Measurements from ENCODE around the gene HOXC9.
"Not testable (repeated sequence)": the region's sequence is repeated elsewhere in the genome, so short reads cannot be mapped to it uniquely, and the experiment has no call there.

The HOXC9 gene

GRCh38 chr12:54037360-54038283 lies 37.7 kb downstream of the HOXC9 start:
- no peak for DNase-seq (ENCODE audit: low read depth in 1 of 2, low spot score in 1 of 2)

DNA sequence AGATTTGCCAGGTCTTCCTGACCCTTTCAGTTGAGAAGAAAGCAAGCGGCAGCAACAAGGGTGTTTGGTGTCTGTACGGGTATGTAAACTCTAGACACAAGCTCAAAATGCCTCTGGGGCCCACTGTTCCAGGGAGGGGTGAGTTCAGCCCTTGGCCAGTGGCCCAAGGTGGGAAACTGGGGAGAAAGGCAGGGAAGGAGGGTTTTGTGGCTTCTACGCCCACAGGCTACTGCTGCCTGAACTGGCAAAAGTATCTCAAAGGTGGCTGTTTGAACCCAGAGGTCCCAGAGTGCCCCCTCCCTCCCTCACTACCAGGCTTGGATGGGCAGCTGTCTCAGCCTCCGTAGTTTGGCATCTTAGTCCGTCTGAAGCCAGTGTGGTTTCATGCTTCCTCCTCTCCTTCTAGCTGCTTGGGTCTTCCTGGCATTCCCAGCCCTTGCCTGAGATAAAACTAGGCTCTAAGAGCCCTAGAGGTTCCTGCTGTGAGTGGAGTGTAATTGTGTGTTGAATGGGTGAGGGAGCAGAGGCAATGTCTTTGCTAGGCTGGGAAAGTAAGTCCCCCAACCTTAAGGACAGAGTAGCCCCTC lies 38.4 kb downstream of the HOXC9 start:
- no peak for DNase-seq (ENCODE audit: low read depth in 1 of 2, low spot score in 1 of 2)

DNA sequence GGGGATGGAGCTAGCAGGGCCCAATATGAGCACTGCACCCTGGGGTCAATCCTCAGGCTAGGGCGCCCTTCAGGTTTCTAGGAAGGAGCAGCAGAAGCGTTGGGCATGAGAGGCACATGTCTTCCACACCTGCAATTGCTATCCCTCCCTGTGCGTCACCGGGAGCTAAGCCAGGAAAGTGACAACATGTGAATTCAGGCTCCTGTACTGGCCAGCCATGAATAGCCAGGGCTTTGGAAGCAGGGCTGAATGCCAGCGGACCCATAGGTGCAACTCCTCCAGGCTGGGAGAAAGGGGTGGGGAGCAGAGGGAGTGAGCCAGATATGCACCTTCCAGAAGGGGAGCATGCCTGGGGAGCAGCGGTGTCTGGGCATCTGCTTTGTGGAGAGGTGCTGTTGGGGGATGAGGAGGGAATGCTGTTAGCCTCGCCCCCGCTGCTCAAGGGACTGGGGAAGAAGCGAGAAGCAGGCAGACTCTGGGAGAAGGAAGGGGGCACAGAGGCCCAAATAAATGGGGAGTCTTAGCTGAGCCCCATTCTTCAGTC lies 39.0 kb downstream of the HOXC9 start:
- DNase-seq (ENCODE audit: low read depth in 1 of 2, low spot score in 1 of 2): no peak

GRCh38 chr12:54039417-54040147 lies 39.6 kb downstream of the HOXC9 start:
- no peak for DNase-seq (ENCODE audit: low read depth in 1 of 2, low spot score in 1 of 2)

- no peak for DNase-seq (ENCODE audit: low read depth in 1 of 2, low spot score in 1 of 2)
Observed at GRCh38 chr12:54040148-54040494, 40.2 kb downstream of the HOXC9 start.

- DNase-seq (ENCODE audit: low read depth in 1 of 2, low spot score in 1 of 2): no peak
Observed at GRCh38 chr12:54040648-54041047, 40.7 kb downstream of the HOXC9 start.

GRCh38 chr12:54041097-54041690 lies 41.2 kb downstream of the HOXC9 start:
- no peak for DNase-seq (ENCODE audit: low read depth in 1 of 2, low spot score in 1 of 2)

GRCh38 chr12:54042033-54042432 lies 42.1 kb downstream of the HOXC9 start:
- DNase-seq (ENCODE audit: low read depth in 1 of 2, low spot score in 1 of 2): not testable (repeated sequence)

DNA sequence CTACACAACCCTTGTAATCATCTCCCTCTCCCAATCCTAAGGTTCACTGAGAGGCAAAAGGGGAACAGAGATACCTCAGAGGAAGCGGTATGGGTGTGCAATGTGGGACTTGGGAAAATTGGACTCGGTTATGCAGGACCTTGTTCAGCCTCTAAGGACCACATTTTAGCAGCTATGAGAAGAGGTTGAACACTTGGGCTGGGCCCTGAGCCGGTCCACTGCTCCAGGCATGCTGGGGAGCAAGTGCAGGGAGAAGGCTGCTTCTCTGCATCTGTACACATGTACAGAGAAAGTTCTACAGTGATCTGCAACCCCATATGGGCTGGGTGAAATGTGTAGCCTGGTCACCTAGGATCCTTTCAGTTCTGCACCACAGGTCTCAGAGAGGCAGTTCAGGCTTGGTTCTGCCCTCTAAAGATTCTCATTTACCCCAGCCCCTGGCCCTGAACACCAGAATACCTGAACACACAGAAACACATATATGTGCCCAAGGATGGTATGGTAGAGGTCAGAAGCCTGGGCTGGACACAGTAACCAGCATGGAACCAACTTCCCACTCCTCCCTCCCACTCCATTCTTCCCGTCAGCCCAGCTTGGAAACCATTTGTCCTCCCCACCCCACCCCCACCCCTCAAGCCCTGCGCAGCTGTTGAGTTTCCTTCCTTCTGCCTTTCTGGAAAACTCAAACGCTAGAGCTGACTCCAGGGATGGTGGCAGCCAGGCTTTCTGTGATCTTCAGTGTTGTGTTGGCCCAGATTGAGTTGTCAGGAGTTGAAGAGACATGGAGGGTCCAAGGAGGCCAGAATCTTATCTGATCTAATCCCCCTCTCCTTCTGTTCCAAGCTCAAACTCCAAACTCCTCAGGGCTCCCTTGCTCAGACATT lies 43.3 kb downstream of the HOXC9 start:
- no peak for DNase-seq (ENCODE audit: low read depth in 1 of 2, low spot score in 1 of 2)

GRCh38 chr12:54044425-54045103 lies 44.6 kb downstream of the HOXC9 start:
- DNase-seq (ENCODE audit: low read depth in 1 of 2, low spot score in 1 of 2): no peak

- DNase-seq (ENCODE audit: low read depth in 1 of 2, low spot score in 1 of 2): no peak
Observed at GRCh38 chr12:54045401-54045800, 45.4 kb downstream of the HOXC9 start.

- DNase-seq (ENCODE audit: low read depth in 1 of 2, low spot score in 1 of 2): no peak
Observed at GRCh38 chr12:54045868-54046521, 46.0 kb downstream of the HOXC9 start.

DNA sequence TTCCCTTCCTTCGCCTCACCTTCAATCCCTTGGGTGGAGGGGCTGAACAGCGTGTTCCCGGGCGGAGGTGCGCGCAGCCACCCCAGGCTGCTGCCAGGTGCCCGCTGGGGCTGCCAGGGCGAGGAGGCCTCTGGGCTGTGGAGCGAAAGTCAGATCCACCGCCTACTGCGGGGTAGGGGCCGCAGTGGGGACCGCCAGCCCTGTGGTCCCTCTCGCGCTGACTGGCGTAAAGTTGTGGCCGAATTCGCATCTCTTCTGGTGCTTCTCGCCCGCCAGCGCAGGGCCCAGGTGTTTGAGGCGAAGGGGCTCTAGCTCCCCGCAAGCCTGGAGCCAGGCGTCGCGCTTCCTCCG lies 46.8 kb downstream of the HOXC9 start:
- DNase-seq (ENCODE audit: low read depth in 1 of 2, low spot score in 1 of 2): no peak

DNA sequence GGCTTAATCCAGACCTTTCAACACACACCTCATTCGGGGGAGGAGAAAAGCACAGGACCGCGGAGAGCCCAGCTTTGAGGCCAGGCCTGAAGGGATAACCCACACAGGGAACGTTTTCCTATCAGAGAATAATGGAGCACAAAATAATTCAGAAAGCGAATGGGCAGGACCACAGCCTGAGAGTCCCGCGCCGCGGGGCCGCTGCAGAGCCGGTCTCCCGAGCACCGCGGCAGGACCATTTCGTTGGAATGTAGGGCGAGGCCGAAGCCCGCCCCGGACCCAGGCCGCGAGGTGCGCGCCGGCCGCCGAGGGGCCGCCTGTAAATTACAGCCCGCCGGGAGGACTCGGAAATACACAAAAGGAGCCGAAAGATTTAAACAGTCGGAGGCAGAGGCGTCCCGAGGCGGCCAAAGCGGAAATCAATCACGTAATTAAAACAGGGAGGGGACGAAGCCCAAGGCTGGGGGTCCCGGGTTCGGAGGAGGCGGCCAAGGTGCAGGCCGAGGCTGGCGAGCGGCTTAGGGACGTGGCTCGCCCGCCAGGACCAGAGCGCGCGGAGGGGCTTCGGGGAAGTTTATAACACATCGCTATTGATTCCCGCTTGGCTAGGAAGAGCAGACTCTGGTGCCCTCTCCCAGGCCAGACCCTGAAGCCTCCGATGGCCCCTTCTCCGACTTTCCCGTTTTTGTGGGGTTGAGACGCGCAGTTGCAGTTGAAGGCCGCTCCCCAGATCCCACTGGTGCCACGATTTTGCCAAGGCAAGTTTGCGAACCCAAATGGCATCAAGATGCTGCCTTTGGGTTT lies 47.4 kb downstream of the HOXC9 start:
- DNase-seq (ENCODE audit: low read depth in 1 of 2, low spot score in 1 of 2): no peak

DNA sequence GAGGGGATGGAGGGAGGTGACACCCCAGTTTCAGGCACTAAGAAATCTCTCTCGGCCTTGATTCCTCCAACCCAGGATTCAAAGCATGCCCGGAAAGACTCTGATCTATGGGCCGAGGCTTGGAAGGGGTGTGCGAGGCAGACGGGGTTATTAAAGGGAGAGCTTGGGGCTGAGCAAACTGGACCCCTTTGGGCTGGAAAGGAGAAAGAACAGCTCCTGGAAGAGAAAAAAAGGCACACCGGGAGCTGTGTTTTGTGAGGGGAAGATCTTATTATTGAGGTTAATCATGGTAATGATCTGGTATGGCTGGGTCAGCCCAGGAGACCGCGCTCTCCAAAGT lies 48.0 kb downstream of the HOXC9 start:
- DNase-seq (ENCODE audit: low read depth in 1 of 2, low spot score in 1 of 2): no peak

- no peak for DNase-seq (ENCODE audit: low read depth in 1 of 2, low spot score in 1 of 2)
Observed at GRCh38 chr12:54048406-54049093, 48.6 kb downstream of the HOXC9 start.

- DNase-seq (ENCODE audit: low read depth in 1 of 2, low spot score in 1 of 2): no peak
Observed at GRCh38 chr12:54049108-54049507, 49.1 kb downstream of the HOXC9 start.

- DNase-seq (ENCODE audit: low read depth in 1 of 2, low spot score in 1 of 2): no peak
Observed at GRCh38 chr12:54050482-54050810, 50.5 kb downstream of the HOXC9 start.

All from stimulated activated CD4-positive, alpha-beta T cell treated with anti-CD3 and anti-CD28 coated beads, Interleukin-15, amount 100 ng/mL, for 1 hour (primary cell).